Stimulated activated naive CD8-positive, alpha-beta T cell treated with anti-CD3 and anti-CD28 coated beads, Interleukin-15, Interleukin-2, amounts not matched to agents 100 U/mL and 50 U/mL, for 24 hours (primary cell): ENCODE measurements around the gene KCNJ2.
A peak's percentile ranks its signal among the peaks of the same experiment; 100 is the strongest.

Experiments used
- ATAC-seq: fragments of 150-1000 bp; cut with Tn5 transposase; one replicate; pipeline ENCODE4 v1.10.0; 2021
- DNase-seq: peaks from one replicate; pipeline ENCODE4 v3.0.0; 2021

The KCNJ2 gene

DNA sequence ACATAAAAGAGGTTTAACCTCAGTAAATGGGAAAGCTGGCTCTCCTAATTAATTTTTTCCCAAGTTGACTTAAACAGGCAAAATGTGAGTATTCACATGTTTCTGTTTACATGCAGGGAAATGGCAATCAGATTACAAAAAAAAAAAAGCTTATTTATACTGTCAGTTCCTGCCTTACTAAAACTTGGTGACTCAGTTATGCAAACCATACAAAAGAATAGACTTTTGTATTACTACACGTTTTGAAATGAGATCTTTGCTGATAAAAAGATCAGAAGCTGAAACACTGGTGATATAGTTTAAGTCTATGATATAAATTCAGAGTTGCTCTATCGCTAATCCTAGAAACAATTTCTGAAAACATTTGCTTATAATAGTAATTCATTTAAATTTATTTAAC, 9.4 kb upstream of the KCNJ2 start:
- DNase-seq (no peak), ATAC-seq (no peak)

DNA sequence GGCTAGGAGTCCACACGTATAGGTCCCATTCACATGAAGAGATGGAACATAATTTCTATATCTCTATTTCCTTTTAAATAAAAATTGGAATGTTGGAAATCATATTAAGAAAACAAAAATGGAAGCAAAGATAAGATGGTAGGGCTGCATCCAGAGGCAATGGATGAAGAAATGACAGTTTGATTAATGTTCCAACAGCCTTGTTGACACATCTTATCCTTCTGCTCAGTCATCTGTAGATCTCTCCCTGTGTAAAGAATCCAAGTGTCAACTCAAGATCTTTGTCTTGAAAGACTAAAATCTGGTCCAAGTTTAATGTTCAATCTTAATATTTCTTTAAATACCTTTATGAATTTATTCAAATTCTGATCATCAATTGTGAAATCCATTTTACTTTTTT, 7.8 kb upstream of the KCNJ2 start:
- ATAC-seq, result no peak
- DNase-seq, result no peak

DNA sequence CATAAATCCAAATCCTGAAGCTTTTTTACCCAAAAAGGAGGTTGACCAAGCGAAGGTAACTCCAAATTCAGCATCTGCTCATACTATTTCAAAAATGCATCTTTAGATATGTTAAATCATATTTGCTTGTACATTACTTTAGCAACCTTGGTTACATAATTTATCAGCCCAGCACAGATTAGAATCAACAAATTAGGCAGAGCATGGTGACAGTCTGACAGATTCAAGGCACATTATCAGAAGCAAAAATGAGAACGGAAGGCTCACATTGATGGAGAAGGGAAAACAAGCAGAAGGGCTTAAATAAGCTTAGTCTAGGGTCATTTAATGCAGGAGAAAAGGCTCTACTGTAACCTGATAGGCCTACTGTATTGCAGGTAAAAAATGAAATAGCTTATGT, 3.9 kb upstream of the KCNJ2 start:
- no peak for DNase-seq
- no peak for ATAC-seq

DNA sequence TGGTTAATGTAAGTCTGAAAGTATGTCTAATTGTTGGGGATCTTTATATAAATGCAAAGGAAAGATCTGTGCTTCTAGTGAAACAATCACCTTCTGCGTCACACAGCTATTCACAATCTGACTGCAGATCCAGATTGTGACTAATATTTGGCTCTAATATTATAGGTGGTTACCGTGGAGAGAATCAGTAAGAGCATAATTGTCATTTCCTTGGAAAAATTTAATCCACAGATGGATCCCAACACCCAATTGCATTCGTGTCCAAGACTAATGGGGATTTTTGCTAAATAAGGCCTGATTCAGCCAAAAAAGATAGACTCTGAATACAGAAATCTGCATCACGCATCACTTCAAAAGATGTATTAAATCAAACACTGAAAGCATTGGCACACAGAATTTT, 2.7 kb upstream of the KCNJ2 start:
- no peak for DNase-seq

GRCh38 chr17:70168044-70168976, 1.0 kb upstream of the KCNJ2 start:
- DNase-seq (peak; percentile 17), ATAC-seq (no peak)

More for the DNA sequence above, 2.7 kb upstream of the KCNJ2 start:
- ATAC-seq, result no peak

GRCh38 chr17:70169709-70170597, 621 bp downstream of the KCNJ2 start:
- ATAC-seq (no peak), DNase-seq (no peak)

GRCh38 chr17:70171159-70171558, 1.8 kb downstream of the KCNJ2 start:
- ATAC-seq (no peak), DNase-seq (no peak)

DNA sequence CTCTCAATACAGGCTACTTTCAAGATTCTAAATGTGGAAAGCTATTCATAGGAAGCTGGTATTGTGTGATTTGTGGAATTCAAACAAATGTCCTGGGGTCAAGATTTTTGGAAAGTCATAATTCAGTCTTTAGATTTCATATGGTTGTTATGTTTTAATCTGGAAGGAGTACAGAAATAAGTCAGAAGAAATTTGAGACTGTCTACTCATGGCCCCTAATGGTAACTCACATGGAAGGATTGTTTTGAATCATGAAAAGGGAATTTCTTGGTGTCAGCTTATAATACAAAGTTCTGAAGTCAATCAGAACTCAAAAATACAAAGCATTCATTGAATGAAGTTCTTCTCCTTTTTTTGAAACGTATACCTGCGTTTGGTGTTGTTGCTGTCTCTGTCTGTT, 3.1 kb downstream of the KCNJ2 start:
- no peak for DNase-seq
- ATAC-seq, result no peak

DNA sequence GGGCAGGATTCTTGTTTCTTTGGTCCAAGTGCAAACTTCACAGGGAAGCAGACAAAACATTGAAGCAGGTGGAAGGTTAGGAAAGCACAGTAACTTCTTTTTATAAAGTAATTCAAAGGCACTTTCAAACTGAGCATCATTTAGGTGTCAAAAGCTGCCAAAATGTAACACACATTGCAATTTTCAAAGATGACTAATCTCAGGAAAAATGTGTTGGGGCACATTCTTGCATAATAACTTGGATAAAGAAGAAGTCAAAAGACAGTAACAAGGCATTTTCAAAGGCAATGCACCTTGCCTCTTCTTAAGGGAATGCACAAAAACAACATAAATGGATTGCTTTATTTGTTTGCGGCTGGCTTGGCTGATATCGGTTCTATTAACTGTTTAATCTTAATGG, 3.6 kb downstream of the KCNJ2 start:
- DNase-seq (no peak), ATAC-seq (no peak)

GRCh38 chr17:70173681-70174080, 4.3 kb downstream of the KCNJ2 start:
- no peak for ATAC-seq
- DNase-seq, result no peak

DNA sequence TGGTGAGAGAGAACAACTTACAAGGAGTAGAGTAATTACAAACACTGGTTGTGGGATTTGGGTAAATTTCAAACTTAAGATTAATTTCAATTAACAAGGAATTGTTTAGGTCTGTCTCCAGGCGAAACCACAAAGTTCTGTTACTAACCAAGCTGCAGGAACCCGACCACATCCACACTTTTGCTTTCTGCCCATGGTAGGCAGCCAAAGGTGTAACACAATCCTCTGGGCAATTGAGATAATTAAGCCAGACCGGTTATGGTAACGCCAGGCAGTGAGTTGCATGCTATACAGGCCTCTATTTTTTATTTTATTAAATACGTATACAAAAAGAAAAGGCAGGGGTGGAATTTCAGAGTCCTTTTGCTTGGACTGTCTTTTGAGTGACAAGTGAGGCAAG, 12.0 kb downstream of the KCNJ2 start:
- no peak for ATAC-seq
- DNase-seq, result no peak

GRCh38 chr17:70181866-70182265, 12.5 kb downstream of the KCNJ2 start:
- DNase-seq (no peak), ATAC-seq (no peak)

GRCh38 chr17:70183508-70183907, 14.2 kb downstream of the KCNJ2 start:
- DNase-seq, result no peak
- ATAC-seq, result no peak

DNA sequence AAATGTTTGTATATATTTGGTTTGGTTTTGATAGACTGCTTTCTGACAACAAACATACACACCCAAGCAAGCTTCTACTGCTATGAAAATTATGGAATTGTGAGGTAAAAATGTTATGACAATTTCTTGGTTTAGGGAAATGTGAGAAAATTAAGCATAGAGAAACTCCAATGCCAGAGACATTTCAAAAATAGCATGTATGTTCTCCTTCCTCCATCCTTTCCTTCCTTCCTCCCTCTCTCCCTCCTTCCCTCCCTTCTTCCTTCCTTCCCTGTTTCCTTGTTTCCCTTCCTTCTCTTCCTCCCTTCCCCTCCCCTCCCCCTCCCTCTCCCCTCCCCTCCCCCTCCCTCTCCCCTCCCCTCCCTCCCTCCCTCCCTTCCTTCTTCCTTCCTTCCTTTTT, 14.9 kb downstream of the KCNJ2 start:
- ATAC-seq (no peak), DNase-seq (no peak)

DNA sequence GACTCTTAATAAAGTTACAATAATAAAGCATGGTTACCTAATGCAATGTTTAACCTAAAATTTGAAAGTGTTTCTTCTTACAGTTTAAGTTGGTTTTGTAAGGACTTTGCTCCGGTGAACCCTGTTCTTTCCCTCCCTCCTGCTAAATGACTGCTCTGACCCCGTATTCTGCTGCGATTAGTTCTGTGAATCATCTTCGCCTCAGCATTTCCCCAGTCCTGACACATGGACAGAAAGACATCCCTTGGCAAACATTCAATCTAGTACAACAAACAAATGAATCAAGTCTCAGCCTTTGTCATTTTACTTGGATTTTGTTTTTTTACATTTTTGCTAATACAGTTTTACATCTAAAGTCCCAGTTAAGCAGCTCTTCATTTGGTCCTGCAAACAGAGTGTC, 15.4 kb downstream of the KCNJ2 start:
- DNase-seq (no peak), ATAC-seq (no peak)

- DNase-seq (no peak), ATAC-seq (no peak)
Observed at GRCh38 chr17:70185285-70185684, 16.0 kb downstream of the KCNJ2 start.

DNA sequence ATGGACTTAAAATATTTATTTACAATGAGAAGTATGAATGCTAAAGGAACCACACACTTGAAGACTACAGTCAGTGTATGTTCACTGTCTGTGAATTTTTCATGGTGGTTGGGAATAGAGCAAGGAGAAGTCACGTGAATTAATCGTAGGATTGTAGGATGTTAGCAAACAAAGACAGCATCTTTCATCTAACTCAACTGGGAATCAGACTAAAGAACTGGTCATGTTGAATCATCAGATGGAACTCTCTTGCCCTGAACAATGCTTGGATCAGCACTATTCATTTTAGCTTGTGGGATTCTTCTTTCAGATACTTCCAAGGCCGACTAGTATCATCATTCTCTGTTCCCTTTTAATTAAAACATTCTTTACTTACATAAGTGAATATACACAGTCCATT, 18.1 kb downstream of the KCNJ2 start:
- no peak for ATAC-seq
- DNase-seq, result no peak

GRCh38 chr17:70190959-70191805, 21.9 kb downstream of the KCNJ2 start:
- ATAC-seq (no peak), DNase-seq (no peak)

GRCh38 chr17:70195091-70195490, 25.8 kb downstream of the KCNJ2 start:
- ATAC-seq, result no peak
- DNase-seq, result no peak

DNA sequence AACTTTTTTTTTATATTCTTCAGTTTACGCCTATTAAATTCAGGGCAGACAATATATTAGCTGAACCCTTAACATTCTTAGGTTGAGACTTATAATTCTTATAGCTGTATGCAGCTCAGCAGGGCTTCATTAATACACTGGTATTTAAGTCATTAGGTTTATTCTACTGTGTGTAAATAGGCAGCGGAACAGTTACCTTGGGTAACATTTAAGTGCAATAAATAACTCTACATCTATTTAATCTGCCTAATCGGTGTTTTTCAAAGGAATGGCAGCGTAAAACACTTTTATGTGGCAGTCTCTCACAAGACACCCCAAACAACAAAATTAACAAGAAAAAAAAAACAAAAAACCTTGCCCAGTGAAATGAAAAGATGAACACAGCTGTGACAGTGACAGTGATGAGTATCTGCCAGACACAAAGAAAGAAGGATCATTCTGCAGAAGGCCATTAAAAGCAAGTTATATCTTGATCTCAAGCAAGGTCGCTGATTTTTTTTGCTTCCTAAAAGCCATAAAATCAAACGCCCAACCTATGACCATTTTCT, 32.6 kb downstream of the KCNJ2 start:
- ATAC-seq, result no peak

DNA sequence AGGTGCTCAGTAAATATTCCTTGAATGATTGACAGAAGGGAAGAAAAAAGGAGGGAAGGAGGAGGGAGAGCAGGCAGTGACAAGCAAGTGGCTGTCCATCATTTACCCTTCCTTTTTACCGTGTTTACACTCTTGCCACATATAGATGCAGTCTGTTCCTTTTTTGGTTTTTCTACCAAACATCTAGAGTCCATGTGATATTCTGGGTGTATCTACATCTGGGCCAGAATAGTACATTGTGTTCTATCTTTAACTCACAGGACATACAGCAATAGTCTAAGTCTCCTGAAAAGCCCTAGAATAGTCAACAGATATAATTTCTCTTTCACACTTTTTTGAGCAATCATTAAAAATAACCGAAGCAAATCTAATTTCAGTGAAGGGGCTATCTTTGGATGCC, 33.5 kb downstream of the KCNJ2 start:
- DNase-seq (no peak), ATAC-seq (no peak)

More for the DNA sequence above, 32.6 kb downstream of the KCNJ2 start:
- no peak for DNase-seq

- ATAC-seq, result no peak
- DNase-seq, result no peak
Observed at GRCh38 chr17:70204431-70204830, 35.1 kb downstream of the KCNJ2 start.
